Caco-2 (cell line): ENCODE results near the gene SPATA31D3. TPM values are rescaled to one million over a fixed set of nuclear protein-coding genes. Genes with fewer than 3 reads are reported as not detected.
"Not testable (repeated sequence)": the region's sequence is repeated elsewhere in the genome, so short reads cannot be mapped to it uniquely, and the experiment has no call there.

Experiments
- Bru-seq: library from RNA; stranded (reverse); fragments of 400-500 nt; gene quantifications from one replicate; lab custom pipeline; 2021; lab: Mats Ljungman, UMichigan
- BruChase-seq, 2 experiments: library from RNA; stranded (reverse); fragments of 400-500 nt; gene quantifications; one replicate each; lab custom pipeline; 2021; lab: Mats Ljungman, UMichigan
- BruUV-seq: library from RNA; stranded (reverse); fragments of 400-500 nt; replicated peaks from 2 replicates; lab custom pipeline; 2021; lab: Mats Ljungman, UMichigan
- CTCF ChIA-PET: fragments of 300-600 bp; sonication (Branson Sonifier 250); formaldehyde crosslinking; loops from one replicate; lab custom pipeline; 2022; ENCODE audit warnings: antibody characterized with exemption; lab: Charles Lee
- POLR2A ChIA-PET: fragments of 300-600 bp; sonication (Branson Sonifier 250); formaldehyde crosslinking; loops from one replicate; lab custom pipeline; 2022; ENCODE audit warnings: antibody characterized with exemption; lab: Charles Lee
- DNase-seq, 2 experiments: peaks; one replicate each; pipeline versions ENCODE4 v3.0.0 to v3.0.0-alpha.2; 2020 to 2022
- H3K27me3 ChIP-seq: replicated peaks from 2 replicates; pipeline ENCODE4 v1.6.0; 2011; ENCODE audit warnings: low read length; ENCODE audit not compliant: control insufficient read depth, insufficient read depth
- H3K36me3 ChIP-seq: 2 replicates; pipeline ENCODE4 v1.5.1; 2011; ENCODE audit warnings: low read length; ENCODE audit not compliant: control insufficient read depth, insufficient read depth
- H3K4me1 ChIP-seq: fragments of 250-450 bp; sonication (Bioruptor Pico); 2 replicates; pipeline ENCODE4 v1.5.1; 2020; ENCODE audit warnings: mild to moderate bottlenecking
- H3K4me3 ChIP-seq: 2 replicates; pipeline ENCODE4 v1.5.1; 2011; ENCODE audit warnings: low read depth, mild to moderate bottlenecking, control low read depth, low read length
- H3K9me3 ChIP-seq: fragments of 250-450 bp; sonication (Bioruptor Pico); 2 replicates; pipeline ENCODE4 v1.5.1; 2020; ENCODE audit warnings: mild to moderate bottlenecking, moderate library complexity
- H3K27ac Mint-ChIP-seq: one replicate; pipeline ENCODE4 v1.8.0; 2022; ENCODE audit warnings: mixed read lengths; ENCODE audit not compliant: unreplicated experiment
- H3K27me3 Mint-ChIP-seq: one replicate; pipeline ENCODE4 v1.8.0; 2022; ENCODE audit warnings: mixed read lengths; ENCODE audit not compliant: insufficient read depth, unreplicated experiment
- H3K36me3 Mint-ChIP-seq: one replicate; pipeline ENCODE4 v1.8.0; 2022; ENCODE audit warnings: mild to moderate bottlenecking, mixed read lengths; ENCODE audit not compliant: insufficient read depth, unreplicated experiment
- H3K4me1 Mint-ChIP-seq: one replicate; pipeline ENCODE4 v1.8.0; 2022; ENCODE audit warnings: low read depth, mixed read lengths; ENCODE audit not compliant: unreplicated experiment
- H3K4me3 Mint-ChIP-seq: one replicate; pipeline ENCODE4 v1.8.0; 2022; ENCODE audit warnings: mild to moderate bottlenecking, moderate library complexity, mixed read lengths; ENCODE audit not compliant: unreplicated experiment
- H3K9me3 Mint-ChIP-seq: one replicate; pipeline ENCODE4 v1.8.0; 2022; ENCODE audit warnings: mixed read lengths; ENCODE audit not compliant: unreplicated experiment
- intact Hi-C: fragments of 100-400 bp; cut with micrococcal nuclease; formaldehyde crosslinking; loops from one replicate; pipeline ENCODE4 v1.10.0; 2022; ENCODE audit not compliant: unreplicated experiment
- long read RNA-seq: library from polyadenylated mRNA; stranded (forward); transcript quantifications from one replicate; pipeline ENCODE4 v2.0.0, GENCODE V29; 2022
- total RNA-seq: library from RNA; stranded (reverse); gene quantifications from 2 replicates; pipeline ENCODE4 v1.2.3, GENCODE V29; 2022
- TF ChIP-seq, protein P1 (sequence below), 2 experiments: fragments of 200-600 bp in 1 of 2; IDR thresholded peaks; 1 replicate in 1 of 2; 2 replicates in 1 of 2; pipeline versions ENCODE4 v1.5.1 to v1.8.0; 2011 to 2022; ENCODE audit warnings: antibody characterized with exemption in 1 of 2, control low read depth in 1 of 2, inconsistent platforms in 1 of 2, low read depth in 1 of 2, low read length in 1 of 2, mild to moderate bottlenecking in 1 of 2, moderate library complexity in 1 of 2; ENCODE audit not compliant: insufficient read depth in 1 of 2, severe bottlenecking in 1 of 2, unreplicated experiment in 1 of 2

SPATA31D3 gene
- total RNA-seq (not detected in 2 replicates), Bru-seq, nascent RNA (not detected), BruChase-seq, experiment 1, labeled RNA remaining after a 2-hour chase (not detected), BruChase-seq, experiment 2, labeled RNA remaining after a 6-hour chase (not detected)
- long read RNA-seq, result 0 reads

DNA sequence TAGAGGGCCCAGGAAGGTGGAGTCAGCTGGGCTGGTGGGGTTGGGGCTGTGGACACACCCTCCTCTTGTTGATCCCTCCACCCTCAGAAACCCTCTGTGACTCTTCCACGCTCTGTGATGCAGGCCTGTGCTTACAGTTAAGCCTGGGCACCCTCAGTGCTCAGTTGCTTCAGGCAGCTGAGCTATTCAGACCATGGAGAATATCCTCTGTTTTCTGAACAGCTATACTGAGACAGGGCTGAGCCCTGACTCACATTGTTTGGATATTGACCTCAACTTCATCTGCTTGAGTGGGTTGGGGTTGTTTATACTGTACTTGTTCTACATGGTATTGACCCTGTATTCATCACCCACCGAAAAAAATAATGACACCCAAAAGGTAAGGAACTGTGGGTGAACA, at the start of gene SPATA31D3:
Gene SPATA31D3, plus strand, starts transcription at position 108 of the 400 bp plus-strand sequence. Its CDS starts 86 bp downstream, at position 194.
- H3K4me3 ChIP-seq, DNase-seq, BruUV-seq, H3K36me3 Mint-ChIP-seq, H3K36me3 ChIP-seq, H3K4me3 Mint-ChIP-seq, H3K4me1 Mint-ChIP-seq, POLR2A ChIA-PET, H3K27me3 ChIP-seq, intact Hi-C loops, H3K27ac Mint-ChIP-seq, H3K9me3 ChIP-seq, H3K4me1 ChIP-seq, CTCF ChIA-PET, H3K27me3 Mint-ChIP-seq, H3K9me3 Mint-ChIP-seq: not testable (repeated sequence)

DNA sequence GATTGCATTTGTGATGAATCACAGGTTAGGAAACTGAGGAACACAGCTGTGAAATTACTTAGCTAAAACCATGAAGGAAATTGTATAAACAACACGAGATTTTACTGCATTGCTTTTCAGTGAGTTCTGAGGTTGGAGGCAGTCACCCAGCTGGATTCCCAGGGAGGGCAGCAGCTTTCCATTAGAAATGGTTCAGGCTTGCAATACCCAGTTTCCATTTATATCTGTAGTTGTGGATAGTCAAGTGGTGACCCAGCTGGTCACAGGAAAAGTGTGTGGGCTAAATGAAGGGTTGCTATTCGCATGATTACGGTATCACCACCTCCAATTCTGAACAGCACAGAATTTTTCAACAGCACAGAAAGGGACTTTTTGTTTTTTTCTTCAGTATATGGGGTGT, 49.4 kb upstream of the SPATA31D3 start:
- DNase-seq, result no peak
- no peaks in the 10 kb centered on the region for H3K4me1 ChIP-seq
- BruUV-seq, result no TSS peak
- Mint-ChIP-seq H3K27me3 (no peaks in the 10 kb centered on the region), H3K36me3 (no peaks in the 10 kb centered on the region), H3K4me3 (no peak overlapping the region), H3K4me1 (no peaks in the 10 kb centered on the region), H3K27ac (no peak overlapping the region), H3K9me3 (no peaks in the 10 kb centered on the region)
- H3K27me3 ChIP-seq, result no peaks in the 10 kb centered on the region
- no peaks in the 10 kb centered on the region for H3K9me3 ChIP-seq
- CTCF ChIA-PET, result no interaction called here
- no peaks in the 10 kb centered on the region for H3K36me3 ChIP-seq
- POLR2A ChIA-PET, result no interaction called here
- H3K4me3 ChIP-seq, result no peak overlapping the region
- intact Hi-C loops, result no loop called here
- TF ChIP-seq, protein P1, sequence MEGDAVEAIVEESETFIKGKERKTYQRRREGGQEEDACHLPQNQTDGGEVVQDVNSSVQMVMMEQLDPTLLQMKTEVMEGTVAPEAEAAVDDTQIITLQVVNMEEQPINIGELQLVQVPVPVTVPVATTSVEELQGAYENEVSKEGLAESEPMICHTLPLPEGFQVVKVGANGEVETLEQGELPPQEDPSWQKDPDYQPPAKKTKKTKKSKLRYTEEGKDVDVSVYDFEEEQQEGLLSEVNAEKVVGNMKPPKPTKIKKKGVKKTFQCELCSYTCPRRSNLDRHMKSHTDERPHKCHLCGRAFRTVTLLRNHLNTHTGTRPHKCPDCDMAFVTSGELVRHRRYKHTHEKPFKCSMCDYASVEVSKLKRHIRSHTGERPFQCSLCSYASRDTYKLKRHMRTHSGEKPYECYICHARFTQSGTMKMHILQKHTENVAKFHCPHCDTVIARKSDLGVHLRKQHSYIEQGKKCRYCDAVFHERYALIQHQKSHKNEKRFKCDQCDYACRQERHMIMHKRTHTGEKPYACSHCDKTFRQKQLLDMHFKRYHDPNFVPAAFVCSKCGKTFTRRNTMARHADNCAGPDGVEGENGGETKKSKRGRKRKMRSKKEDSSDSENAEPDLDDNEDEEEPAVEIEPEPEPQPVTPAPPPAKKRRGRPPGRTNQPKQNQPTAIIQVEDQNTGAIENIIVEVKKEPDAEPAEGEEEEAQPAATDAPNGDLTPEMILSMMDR (IDR thresholded peaks at IDR 0.05; ENCODE audit: insufficient read depth in 1 of 2, low read depth in 1 of 2, low read length in 1 of 2, severe bottlenecking in 1 of 2, unreplicated experiment in 1 of 2), result no peak

DNA sequence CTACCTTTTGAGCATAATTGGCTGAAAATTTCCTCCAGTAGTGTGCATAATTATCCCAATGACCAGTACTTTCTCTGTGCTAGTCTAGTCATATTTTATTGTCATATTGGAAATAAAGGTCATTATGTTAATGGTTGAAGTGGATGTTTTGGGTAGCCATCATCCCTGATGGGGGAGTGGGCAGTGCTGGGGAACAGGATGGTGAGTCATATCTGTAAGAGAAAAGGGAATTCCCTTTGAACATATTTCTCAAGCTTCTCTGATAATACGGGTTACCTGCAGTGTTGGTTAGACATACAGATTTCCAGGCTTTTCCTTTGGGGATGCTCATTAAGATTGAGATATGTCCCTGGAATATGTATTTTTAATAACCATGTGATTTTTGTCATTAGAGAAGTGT, 48.4 kb upstream of the SPATA31D3 start:
- no peak overlapping the region for H3K27ac Mint-ChIP-seq
- no peaks in the 10 kb centered on the region for H3K27me3 Mint-ChIP-seq
- H3K27me3 ChIP-seq, result no peaks in the 10 kb centered on the region
- no TSS peak for BruUV-seq
- H3K4me3 ChIP-seq, result no peak overlapping the region
- DNase-seq, result no peak
- no peaks in the 10 kb centered on the region for H3K4me1 ChIP-seq
- intact Hi-C loops, result no loop called here
- H3K36me3 ChIP-seq, result no peaks in the 10 kb centered on the region
- H3K9me3 Mint-ChIP-seq, result no peaks in the 10 kb centered on the region
- H3K4me3 Mint-ChIP-seq, result no peak overlapping the region
- H3K36me3 Mint-ChIP-seq, result no peaks in the 10 kb centered on the region
- TF ChIP-seq, protein P1 (IDR thresholded peaks at IDR 0.05; ENCODE audit: insufficient read depth in 1 of 2, low read depth in 1 of 2, low read length in 1 of 2, severe bottlenecking in 1 of 2, unreplicated experiment in 1 of 2), result no peak
- H3K4me1 Mint-ChIP-seq, result no peaks in the 10 kb centered on the region
- no peaks in the 10 kb centered on the region for H3K9me3 ChIP-seq
- CTCF ChIA-PET, result no interaction called here
- POLR2A ChIA-PET, result no interaction called here
